HL-60 (cell line): ENCODE data around the gene NMRAL1.

Experiments
- POLR2AphosphoS5 ChIP-seq: IDR thresholded peaks from 2 replicates; pipeline ENCODE4 v1.6.1; 2012; ENCODE audit warnings: low read depth
- SPI1 ChIP-seq: IDR thresholded peaks from 2 replicates; pipeline ENCODE4 v1.6.1; 2012; ENCODE audit warnings: low read depth, mild to moderate bottlenecking, borderline replicate concordance
- TF ChIP-seq, protein P1 (sequence below): IDR thresholded peaks from one replicate; pipeline ENCODE4 v1.5.1; 2011; ENCODE audit warnings: low read length, control low read depth, inconsistent platforms; ENCODE audit not compliant: insufficient read depth

- TF ChIP-seq, protein P1, sequence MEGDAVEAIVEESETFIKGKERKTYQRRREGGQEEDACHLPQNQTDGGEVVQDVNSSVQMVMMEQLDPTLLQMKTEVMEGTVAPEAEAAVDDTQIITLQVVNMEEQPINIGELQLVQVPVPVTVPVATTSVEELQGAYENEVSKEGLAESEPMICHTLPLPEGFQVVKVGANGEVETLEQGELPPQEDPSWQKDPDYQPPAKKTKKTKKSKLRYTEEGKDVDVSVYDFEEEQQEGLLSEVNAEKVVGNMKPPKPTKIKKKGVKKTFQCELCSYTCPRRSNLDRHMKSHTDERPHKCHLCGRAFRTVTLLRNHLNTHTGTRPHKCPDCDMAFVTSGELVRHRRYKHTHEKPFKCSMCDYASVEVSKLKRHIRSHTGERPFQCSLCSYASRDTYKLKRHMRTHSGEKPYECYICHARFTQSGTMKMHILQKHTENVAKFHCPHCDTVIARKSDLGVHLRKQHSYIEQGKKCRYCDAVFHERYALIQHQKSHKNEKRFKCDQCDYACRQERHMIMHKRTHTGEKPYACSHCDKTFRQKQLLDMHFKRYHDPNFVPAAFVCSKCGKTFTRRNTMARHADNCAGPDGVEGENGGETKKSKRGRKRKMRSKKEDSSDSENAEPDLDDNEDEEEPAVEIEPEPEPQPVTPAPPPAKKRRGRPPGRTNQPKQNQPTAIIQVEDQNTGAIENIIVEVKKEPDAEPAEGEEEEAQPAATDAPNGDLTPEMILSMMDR = no peak
- TF ChIP-seq POLR2AphosphoS5 = no peak
- TF ChIP-seq SPI1 = no peak
Observed at GRCh38 chr16:4486126-4486893, 11.9 kb upstream of the NMRAL1 start.
